HG03457 (cell line): ENCODE results near the gene HBD.
"Not testable (repeated sequence)": the region's sequence is repeated elsewhere in the genome, so short reads cannot be mapped to it uniquely, and the experiment has no call there.

Experiments
- ATAC-seq: cut with Tn5 transposase; IDR thresholded peaks from one replicate; pipeline ENCODE4 v1.9.1; 2021; ENCODE audit warnings: moderate number of reproducible peaks; ENCODE audit not compliant: unreplicated experiment

HBD gene

GRCh38 chr11:5254023-5254422, 19.7 kb upstream of the HBD start:
- not testable (repeated sequence) for ATAC-seq

GRCh38 chr11:5253440-5253839, 19.2 kb upstream of the HBD start:
- ATAC-seq = not testable (repeated sequence)

GRCh38 chr11:5252919-5253265, 18.6 kb upstream of the HBD start:
- ATAC-seq = no peak

- ATAC-seq = no peak
These were observed 18.1 kb upstream of the HBD start for GRCh38 chr11:5252192-5252918.

GRCh38 chr11:5251746-5252145, 17.5 kb upstream of the HBD start:
- ATAC-seq = no peak

GRCh38 chr11:5250543-5251204, 16.4 kb upstream of the HBD start:
- ATAC-seq = no peak

GRCh38 chr11:5249807-5250396, 15.6 kb upstream of the HBD start, which contains the start of gene HBG1:
HBG1 (minus strand) TSS chr11:5249857; CDS start chr11:5249804, 53 bp downstream.
- ATAC-seq = not testable (repeated sequence)

- not testable (repeated sequence) for ATAC-seq
These were observed 14.2 kb upstream of the HBD start for GRCh38 chr11:5248498-5248897.

- ATAC-seq = no peak
These were observed 13.3 kb upstream of the HBD start for GRCh38 chr11:5247472-5248192.

GRCh38 chr11:5246772-5247471, 12.6 kb upstream of the HBD start:
- ATAC-seq = no peak

- ATAC-seq = no peak
These were observed 10.9 kb upstream of the HBD start for GRCh38 chr11:5245155-5245554.

GRCh38 chr11:5243816-5244180, 9.5 kb upstream of the HBD start:
- no peak for ATAC-seq

- no peak for ATAC-seq
These were observed 8.9 kb upstream of the HBD start for GRCh38 chr11:5242933-5243815.

- no peak for ATAC-seq
These were observed 7.9 kb upstream of the HBD start for GRCh38 chr11:5242208-5242607.

- no peak for ATAC-seq
These were observed 7.2 kb upstream of the HBD start for GRCh38 chr11:5241458-5241857.

- ATAC-seq = no peak
These were observed 6.2 kb upstream of the HBD start for GRCh38 chr11:5240458-5240857.

GRCh38 chr11:5240056-5240455, 5.8 kb upstream of the HBD start:
- no peak for ATAC-seq

- no peak for ATAC-seq
These were observed 4.8 kb upstream of the HBD start for GRCh38 chr11:5239046-5239445.

- no peak for ATAC-seq
These were observed 4.2 kb upstream of the HBD start for GRCh38 chr11:5238486-5238885.

- ATAC-seq = no peak
These were observed 3.1 kb upstream of the HBD start for GRCh38 chr11:5237420-5237819.
